T-helper 2 cell (primary cell): ENCODE measurements around the gene CCT5.
"Not testable (repeated sequence)": the region's sequence is repeated elsewhere in the genome, so short reads cannot be mapped to it uniquely, and the experiment has no call there.

Source experiments
- DNase-seq, 5 experiments: peaks; one replicate each; pipeline versions ENCODE4 v3.0.0 to v3.0.0-alpha.2; 2012 to 2022

Gene CCT5

DNA sequence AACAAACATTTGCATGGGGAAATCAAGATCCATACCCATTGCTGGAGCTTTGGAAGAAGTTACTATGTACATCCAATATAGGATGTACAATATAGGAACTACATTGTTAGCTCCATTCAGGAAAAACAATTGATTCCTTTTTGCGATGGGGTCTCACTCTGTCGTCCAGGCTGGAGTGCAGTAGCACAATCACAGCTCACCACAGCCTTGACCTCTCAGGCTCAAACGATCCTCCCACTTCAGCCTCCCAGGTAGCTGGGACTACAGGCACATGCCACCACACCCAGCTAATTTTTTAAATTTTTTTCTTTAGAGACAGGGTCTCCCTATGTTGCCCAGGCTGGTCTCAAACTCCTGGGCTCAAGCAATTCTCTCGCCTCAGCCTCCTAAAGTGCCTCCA, 2.9 kb upstream of the CCT5 start:
- not testable (repeated sequence) for DNase-seq

DNA sequence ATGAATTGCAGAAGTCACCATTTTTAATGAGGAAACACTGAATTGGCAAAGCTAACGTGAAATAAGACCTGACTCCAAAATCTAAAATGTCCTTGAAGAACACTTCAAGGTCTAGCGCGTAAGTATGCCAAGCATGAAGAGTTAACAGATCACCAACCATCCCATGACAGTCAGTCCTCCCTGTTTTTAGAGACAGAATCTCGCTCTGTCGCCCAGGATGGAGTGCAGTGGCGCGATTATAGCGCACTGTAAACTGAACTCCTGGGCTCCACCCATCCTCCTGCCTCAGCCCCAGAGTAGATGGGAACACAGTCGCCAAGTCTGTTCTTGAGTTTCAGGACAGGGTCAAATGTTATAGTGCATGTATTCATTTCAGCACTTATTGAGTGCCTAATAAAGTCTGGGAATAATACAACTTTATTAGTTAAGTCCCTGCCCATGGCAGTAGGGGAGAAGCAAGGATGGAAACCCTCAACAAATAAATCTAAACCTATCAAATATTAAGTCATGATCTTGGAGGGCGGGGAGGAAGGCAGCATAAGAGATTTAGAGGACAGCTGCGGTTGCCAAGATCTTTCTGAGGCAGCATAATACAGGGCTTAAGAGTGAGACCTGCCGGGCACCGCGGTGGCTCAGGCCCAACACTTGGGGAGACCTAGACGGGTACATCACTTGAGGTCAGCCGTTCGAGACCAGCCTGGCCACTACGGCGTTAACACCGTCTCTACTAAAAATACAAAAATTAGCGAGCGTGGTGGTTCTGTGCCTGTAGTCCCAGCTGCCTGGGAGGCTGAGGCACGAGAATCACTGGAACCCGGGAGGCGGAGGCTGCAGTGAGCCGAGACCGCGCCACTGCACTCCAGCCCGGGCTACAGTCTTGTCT, 1.5 kb upstream of the CCT5 start:
- peak in 1 of 5 experiments; percentile 16 for DNase-seq

DNA sequence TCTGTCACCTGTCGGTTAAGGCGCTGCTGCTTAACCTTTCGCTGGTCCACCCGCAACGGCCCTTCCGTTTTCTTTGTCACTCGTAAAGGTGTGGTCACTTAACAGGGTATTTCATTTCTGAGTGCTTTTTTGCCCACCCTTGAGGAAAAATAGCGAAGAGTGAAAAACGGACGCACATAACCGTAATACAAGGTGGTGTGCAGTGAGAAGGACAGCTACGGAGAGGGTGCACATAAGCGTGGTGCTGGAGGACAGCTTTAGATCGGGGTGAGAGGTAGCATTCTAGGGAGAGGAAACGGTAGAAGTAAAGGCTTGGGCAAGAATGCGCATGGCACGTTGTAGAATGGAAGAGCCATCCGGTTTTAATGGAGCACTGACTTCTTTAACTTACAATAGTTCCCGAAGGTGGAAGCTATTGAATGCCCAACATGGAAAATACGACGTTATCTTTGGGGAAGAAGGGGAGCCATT, 761 bp downstream of the CCT5 start:
- peak in 2 of 5 experiments; percentile 0 to 68 for DNase-seq

DNA sequence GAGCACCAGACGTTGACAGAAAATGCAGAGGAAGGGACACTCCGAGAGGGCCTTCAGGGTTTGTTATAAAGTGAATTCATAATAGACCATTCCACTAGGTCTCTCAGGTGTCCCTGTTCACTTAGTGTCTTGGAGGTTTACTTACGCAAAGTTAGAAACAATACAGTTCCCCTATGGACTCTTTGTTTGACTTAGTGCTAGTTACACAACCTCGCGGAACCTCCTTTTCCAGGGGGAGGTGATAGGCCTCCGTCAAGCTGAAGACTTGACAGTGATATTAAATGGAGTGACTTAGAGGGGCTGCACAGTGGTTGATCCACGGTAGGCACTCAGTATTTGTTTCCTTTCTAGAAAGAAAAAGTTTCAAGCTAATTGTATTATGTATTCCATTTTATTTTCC, 1.3 kb downstream of the CCT5 start:
- DNase-seq, result no peak

DNA sequence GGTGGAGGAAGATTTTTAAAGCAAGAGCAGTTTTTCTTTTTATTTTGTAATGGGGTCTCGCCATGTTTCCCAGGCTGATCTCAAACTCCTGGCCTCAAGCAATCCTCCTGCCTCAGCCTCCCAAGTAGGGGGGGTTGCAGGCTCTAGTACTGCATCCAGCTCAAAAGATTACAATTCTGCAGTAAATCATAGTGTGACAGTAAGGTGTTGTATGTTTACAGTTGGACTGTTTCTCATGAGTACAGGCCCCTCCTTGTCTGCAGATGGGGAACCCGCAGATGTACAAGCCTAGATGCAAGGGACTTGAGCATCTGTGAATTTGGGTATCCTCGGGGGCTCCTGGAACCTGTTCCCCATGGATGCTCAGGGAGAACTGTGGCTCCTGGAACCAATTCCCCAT, 3.3 kb downstream of the CCT5 start:
- no peak for DNase-seq

DNA sequence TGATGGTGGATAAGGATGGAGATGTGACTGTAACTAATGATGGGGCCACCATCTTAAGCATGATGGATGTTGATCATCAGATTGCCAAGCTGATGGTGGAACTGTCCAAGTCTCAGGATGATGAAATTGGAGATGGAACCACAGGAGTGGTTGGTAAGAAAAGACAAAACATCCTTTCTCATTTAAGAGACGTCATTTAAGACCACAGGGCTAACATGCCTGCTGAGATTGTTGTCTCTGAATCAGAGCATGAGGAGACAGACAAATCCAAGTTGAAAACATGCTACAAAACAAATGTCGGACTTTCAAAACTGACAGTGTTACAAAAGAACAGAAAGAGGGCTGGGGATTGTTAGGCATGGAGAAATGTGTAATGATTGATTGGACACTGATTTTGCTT, 4.6 kb downstream of the CCT5 start:
- peak in 1 of 5 experiments; percentile 43 for DNase-seq

DNA sequence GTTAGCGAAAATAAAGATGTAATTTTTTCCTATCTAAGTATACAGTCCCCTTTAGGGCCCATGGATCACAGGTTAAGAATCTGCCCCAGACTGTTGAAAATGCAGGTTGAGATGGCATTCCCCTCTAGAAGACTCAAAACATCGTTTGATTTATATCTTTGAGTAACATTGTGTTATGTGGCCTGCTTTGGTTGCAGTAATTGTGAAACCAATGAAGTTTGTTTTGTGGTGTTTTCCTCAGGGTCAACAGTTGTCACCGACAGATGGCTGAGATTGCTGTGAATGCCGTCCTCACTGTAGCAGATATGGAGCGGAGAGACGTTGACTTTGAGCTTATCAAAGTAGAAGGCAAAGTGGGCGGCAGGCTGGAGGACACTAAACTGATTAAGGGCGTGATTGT, 7.8 kb downstream of the CCT5 start:
- DNase-seq, result peak in 1 of 5 experiments; percentile 82

DNA sequence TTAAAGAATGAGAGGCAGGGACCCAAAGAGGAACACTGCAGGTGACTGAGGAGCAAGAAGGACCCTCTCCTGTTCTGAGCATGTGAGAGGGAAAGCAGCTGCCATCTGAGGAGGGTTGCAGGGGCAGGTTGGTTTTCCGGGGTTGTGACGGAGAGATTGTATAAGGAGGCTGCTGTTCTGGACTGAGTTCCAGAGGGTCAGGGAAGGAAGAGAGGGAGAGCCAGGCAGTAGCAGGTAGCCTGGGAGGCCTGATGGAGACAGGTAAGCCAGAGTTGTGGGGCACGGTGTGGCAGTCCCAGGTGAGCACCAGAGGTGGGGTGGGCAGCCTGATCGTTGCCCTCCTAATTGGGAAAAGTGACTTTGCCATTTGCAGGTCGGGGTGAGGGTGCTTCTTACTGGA, 9.8 kb downstream of the CCT5 start:
- DNase-seq, result no peak

DNA sequence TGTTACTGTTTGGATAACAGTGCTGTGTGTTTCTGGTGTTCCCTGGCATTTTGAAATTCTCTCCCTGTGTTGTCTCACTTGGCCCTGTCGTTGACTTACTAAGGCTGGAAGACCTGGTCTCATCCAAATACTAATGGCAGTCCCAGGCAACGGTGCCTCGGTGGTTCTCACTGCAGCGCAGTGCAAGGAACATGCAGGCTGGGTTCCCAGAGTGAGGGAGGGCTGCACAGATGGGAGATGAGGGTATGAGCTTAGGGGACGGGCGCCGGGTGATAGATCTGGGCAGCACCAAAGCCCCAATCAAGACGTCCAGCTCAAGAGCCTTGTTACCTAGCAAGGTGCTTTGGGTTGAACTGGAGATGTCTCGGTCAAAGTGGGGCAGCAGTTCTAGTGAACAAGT, 11.0 kb downstream of the CCT5 start:
- no peak for DNase-seq

DNA sequence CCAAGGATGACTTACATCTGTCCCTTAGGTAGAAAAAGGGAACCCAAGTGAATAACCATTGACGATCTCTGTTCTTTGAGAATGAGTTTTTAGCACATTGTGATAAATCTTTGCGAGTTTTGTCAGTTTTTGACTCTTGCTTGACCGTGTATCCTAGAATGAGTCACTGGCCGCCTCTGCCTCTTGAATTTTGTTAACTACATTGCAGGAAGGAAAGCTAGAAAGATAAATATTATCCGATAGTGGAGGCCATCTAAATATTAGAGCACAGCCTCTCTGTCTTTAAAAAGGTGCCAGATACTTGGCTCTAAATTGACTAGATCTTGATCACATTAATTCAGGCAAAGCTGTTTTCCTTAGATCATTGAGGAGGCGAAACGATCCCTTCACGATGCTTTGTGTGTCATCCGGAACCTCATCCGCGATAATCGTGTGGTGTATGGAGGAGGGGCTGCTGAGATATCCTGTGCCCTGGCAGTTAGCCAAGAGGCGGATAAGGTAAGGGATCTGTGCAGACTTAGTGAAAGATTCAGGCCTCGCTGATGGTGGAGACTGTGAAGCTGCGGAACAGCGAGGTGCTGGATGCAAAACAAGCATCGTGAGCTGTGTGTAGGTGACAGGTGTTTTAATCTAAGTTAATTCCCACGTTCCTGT, 12.2 kb downstream of the CCT5 start:
- DNase-seq, result no peak

DNA sequence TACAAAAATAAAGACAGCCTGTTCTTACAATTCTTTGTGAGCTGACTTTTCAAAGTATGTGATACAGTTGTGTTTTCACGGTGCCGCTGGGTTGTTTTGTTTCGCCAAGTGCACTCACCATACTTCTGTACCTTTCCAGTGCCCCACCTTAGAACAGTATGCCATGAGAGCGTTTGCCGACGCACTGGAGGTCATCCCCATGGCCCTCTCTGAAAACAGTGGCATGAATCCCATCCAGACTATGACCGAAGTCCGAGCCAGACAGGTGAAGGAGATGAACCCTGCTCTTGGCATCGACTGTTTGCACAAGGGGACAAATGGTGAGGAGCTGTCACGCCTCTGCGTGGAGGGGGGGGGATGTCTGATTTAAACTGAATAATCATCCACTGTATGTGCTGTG, 12.9 kb downstream of the CCT5 start:
- DNase-seq, result no peak

DNA sequence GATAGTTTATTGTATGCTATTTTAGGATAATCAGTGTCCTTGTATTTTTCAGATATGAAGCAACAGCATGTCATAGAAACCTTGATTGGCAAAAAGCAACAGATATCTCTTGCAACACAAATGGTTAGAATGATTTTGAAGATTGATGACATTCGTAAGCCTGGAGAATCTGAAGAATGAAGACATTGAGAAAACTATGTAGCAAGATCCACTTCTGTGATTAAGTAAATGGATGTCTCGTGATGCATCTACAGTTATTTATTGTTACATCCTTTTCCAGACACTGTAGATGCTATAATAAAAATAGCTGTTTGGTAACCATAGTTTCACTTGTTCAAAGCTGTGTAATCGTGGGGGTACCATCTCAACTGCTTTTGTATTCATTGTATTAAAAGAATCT, 14.5 kb downstream of the CCT5 start:
- no peak for DNase-seq

DNA sequence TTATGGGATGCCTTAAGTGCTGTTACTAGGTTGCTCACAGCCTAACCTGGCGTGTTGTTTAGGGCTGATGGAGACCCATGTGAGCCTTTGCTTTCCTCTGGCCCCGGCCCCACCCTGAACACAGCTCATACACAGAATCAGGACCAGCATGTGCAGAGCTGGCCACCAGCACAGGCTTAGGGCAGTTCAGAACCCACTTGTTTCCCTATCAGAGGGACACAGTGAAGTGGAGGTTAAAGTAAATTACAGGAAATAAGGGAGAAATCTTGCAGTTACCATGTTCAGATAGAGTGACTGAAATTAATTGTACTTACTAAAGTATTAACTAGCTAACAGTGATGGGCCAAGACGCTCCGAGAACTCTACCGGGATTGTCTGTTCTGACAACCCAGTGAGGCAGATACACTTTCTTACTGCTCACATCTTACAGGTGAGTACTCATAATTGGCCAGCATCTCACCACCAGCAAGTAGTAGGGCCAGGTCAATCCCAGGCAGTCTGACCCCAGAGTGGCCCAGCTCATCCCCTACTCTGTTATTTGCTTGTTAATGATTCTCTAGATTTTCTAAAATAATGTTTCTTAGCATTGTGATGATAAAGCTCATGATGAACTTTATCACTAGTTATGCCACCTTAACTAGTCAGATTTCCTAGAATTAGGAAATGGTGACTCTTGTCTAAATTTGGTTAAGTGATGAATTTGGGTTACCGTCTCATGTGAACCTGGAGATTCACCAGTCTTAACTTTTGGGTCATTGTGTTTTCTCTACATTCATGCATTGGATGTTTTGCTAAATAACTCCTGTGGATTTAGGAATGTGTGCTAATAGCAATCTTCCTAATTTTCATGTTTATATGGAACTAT, 15.4 kb downstream of the CCT5 start:
- DNase-seq, result no peak

DNA sequence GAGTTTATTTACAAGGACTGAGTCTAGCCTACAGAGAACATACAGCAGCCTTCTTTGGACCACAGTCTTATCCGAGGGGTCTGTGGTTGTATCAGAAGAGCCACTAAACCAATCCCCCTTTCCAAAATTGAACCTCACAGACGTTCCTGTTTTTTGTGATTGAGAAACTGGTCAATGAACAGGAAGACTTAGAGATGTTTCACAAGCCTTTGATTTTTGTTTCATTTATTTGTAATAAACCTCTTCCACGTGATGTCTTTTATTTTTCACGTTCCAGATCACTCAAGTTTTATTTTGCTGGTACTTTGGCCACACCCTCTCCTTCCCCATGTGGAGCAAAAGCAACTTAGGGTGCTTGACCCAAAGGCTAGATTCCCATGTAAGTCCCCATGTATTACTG, 16.1 kb downstream of the CCT5 start:
- DNase-seq, result no peak

DNA sequence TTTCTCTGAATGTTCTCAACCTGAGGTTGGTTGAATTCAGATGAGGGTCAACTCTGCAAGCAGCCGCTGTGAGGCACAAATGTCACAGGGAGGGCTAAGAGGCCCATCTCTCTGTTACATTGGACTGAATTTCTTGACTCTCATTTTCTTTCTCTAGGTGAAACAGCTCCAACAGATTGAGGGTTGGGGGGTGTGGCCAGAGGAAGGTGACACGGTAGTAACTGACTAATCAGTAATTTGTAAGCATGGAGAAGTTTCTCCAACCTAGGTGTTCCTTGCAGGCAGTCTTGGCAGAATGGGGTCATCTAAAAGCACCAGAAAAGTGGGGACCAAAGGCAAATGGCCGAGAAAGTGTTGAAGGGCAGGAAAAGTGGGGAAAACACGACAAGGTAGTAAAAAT, 16.8 kb downstream of the CCT5 start:
- no peak for DNase-seq

DNA sequence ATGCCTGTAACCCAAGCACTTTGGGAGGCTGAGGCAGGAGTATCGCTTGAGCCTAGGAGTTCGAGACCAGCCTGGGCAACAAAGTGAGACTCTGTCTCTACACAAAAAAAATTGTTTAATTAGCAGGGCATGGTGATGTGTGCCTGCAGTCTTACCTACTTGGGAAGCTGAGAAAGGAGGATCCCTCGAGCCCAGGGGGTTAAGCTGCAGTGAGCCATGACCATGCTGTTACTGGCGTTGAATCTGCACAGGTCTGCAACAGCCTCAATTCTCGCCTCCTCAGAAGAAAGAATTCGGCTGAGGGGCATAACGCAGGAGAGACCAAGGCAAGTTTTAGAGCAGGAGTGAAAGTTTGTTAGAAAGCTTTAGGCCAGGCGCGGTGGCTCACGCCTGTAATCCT, 18.0 kb downstream of the CCT5 start:
- DNase-seq, result no peak

DNA sequence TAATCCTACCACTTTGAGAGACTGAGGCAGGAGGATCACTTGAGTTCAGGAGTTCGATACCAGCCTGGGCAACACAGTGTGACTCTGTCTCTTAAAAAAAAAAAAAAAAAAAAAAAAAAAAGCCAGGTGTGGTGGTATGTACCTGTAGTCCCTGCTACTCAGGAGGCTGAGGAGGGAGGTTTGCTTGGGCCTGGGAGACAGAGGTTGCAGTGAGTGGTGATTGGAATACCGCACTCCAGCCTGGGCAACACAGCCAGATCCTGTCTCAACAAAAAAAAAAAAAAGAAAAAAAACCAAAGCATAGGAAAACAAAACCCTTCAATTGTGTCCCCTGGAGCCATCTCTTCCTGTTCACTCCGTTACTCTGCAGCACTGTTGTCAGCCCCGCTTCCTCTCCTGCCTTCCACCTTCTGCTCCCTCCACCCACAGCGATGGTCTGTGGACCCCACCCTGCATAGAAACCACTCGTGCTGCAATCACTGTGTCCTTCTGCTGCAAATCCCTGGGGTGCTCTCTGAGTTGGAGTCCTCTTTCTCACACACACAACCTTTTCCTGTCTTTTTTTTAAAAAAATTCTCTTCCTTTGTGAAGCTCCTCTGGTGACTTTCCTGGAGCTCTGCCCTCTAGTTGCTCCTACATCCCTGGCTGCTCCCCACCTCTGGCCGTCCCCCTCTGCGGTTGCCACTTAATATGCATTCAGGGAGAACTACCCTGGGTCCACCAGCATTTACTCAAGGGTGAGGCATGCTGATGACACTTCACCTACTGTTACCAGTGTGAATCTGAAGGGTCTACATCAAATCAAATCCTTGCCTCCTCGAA, 22.2 kb downstream of the CCT5 start:
- DNase-seq, result no peak

DNA sequence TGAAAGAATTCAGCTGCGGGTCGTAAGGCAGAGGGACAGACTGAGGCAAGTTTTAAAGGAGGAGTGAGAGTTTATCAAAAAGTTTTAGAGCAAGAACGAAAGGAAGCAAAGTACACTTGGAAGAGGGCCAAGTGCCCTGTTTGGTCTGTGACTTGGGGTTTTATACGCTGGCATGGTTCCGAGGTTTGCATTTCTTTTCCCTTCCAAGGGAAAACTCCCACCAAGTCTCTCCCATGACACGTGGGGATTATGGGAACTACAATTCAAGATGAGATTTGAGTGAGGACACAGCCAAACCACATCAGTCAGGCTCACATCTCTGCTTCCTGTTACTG, 22.8 kb downstream of the CCT5 start:
- not testable (repeated sequence) for DNase-seq

DNA sequence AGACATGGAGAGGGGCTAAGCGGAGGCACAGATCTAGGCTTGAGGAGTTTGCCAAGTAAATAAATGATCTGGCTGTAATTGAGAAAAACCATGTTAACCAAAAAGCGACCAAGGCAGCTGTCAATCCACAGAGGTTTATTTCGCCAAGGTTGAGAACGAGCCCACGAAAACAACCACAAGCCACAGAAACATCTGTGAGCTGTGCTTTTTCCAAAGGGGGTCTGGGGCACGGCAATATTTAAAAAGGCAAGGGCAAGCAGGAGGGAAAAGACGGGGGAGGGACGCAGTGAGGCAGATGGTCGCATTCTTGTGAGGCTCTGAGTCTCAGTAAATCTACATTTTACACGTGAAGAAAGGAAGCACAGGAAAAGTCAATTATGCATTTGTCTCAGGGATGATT, 25.4 kb downstream of the CCT5 start:
- DNase-seq, result no peak

DNA sequence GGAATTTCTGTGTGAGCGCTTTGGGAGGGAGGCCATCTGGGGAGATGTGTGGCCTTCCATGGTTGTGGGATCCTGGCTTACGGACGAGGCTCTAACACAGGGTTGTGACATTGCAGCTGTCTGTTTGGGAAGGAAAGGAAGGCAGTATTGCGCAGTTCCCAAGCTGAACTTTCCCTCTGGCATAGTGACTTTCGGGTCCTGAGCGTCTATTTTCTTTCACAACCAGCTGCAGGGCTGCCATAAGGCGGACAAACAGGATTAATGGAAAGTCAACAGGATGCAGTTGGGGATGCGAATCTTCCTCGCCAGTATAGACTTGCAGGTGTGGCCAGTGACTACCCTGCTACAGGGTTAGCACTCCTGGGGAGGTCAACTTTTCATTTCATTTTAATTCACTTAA, 25.9 kb downstream of the CCT5 start:
- no peak for DNase-seq

DNA sequence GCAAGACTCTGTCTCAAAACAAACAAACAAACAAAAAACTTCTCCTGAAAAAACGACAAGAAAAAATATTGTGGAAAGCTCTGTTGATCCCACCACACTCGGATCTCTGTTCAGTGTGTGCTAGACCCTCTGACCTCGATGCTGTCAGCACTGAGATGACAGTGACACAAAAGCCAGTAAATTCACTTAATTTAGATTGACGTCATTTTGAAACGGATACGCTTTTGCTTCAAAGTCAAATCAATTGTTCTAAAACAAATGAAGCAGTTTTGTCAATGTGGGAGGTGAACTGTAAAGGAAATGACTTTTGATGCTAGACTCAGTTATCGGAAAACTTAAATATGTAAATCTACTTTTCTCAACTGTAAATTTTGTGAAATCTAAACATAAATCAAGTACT, 26.6 kb downstream of the CCT5 start:
- no peak for DNase-seq
